ENCODE results near the gene CYP2C18. TPM values are rescaled to one million over a fixed set of nuclear protein-coding genes. Genes with fewer than 3 reads are reported as not detected.
"Not testable (repeated sequence)": the region's sequence is repeated elsewhere in the genome, so short reads cannot be mapped to it uniquely, and the experiment has no call there.

CYP2C18 gene
- total RNA-seq, 4 donors from 2014 or later, result 5.0 to 274 (median 187) TPM

DNA sequence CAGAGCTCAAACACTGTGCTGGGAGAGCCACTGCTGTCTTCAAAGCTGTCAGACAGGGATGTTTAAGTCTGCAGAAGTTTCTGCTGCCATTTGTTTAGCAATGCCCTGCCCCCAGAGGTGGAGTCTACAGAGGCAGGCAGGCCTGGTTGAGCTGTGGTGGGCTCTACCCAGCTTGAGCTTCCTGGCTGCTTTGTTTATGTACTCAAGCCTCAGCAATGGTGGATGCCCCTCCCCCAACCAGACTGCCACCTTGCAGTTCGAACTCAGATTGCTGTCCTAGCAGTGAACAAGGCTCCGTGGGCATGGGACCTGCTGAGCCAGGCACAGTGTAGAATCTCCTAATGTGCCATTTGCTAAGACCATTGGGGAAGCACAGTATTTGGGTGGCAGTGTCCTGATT, 74.4 kb downstream of the CYP2C18 start:
- Histone ChIP-seq H3K36me3 (no peaks in the 10 kb centered on the region), H3K27ac (no peak overlapping the region), H3K4me1 (no peaks in the 10 kb centered on the region), H3K27me3 (no peaks in the 10 kb centered on the region), H3K4me3 (no peak overlapping the region), H3K9me3 (no peaks in the 10 kb centered on the region)
- no peak for DNase-seq
- TF ChIP-seq POLR2A (IDR thresholded peaks at IDR 0.05), result no peak
- no peak for TF ChIP-seq CTCF (IDR thresholded peaks at IDR 0.05)

DNA sequence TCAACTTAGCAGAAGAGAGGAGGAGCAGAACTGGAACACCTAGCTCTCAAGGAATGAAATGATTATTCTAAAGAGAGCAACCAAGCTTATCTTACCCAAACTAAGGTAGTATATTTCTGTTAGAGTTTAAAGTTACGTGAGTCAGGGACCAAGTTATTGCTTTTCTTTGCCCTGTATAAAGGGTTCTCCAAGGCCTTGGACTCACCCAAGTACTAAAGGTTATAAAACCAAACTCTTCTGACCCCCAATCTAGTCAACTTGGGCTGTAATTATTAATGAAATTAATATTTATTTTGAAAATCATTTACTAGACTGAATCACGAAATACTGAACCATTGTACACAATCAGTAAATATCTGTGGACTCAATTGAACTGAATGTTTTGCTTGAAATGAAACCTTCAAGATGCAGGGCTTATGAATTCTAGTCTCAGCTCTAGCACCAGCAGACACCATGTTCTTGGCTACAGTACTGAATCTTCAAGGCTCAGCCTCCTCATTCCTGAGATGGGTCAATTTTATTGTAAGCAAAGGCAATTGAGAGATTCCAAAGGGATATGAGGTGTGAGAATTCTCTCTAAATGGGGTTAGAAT, 77.2 kb downstream of the CYP2C18 start:
- H3K4me3 ChIP-seq, result no peak overlapping the region
- TF ChIP-seq POLR2A (IDR thresholded peaks at IDR 0.05) (no peak), CTCF (IDR thresholded peaks at IDR 0.05) (no peak)
- no peaks in the 10 kb centered on the region for H3K4me1 ChIP-seq
- no peaks in the 10 kb centered on the region for H3K9me3 ChIP-seq
- H3K27me3 ChIP-seq, result no peaks in the 10 kb centered on the region
- H3K36me3 ChIP-seq, result no peaks in the 10 kb centered on the region
- no peak overlapping the region for H3K27ac ChIP-seq
- no peak for DNase-seq

DNA sequence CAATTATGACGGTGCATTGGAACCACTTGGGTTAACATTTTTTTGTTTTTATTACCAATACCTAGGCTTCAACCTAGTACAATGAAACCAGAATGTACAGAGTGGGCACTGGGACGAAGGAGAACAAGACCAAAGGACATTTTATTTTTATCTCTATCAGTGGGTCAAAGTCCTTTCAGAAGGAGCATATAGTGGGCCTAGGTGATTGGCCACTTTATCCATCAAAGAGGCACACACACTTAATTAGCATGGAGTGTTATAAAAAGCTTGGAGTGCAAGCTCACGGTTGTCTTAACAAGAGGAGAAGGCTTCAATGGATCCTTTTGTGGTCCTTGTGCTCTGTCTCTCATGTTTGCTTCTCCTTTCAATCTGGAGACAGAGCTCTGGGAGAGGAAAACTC, 78.9 kb downstream of the CYP2C18 start, which contains the start of gene CYP2C19:
TSS of gene CYP2C19 (plus strand) at position 289 of the 400 bp plus-strand sequence. CDS start at position 314, 25 bp downstream.
- TF ChIP-seq CTCF (IDR thresholded peaks at IDR 0.05), result no peak
- TF ChIP-seq POLR2A (IDR thresholded peaks at IDR 0.05), result no peak
- H3K9me3 ChIP-seq, result no peaks in the 10 kb centered on the region
- H3K27me3 ChIP-seq, result no peaks in the 10 kb centered on the region
- no peak for DNase-seq
- H3K36me3 ChIP-seq, result no peaks in the 10 kb centered on the region
- no peaks in the 10 kb centered on the region for H3K4me1 ChIP-seq
- H3K4me3 ChIP-seq, result peak within 1 kb of the TSS in 2 of 4 donors; percentile 31 to 37
- H3K27ac ChIP-seq, result no peak within 1 kb of the TSS

GRCh38 chr10:94775425-94775824, 91.9 kb downstream of the CYP2C18 start:
- not testable (repeated sequence) for H3K27ac ChIP-seq, H3K4me1 ChIP-seq, H3K36me3 ChIP-seq

GRCh38 chr10:94777886-94778458, 94.4 kb downstream of the CYP2C18 start:
- no peak for TF ChIP-seq POLR2A (IDR thresholded peaks at IDR 0.05)
- no peak for TF ChIP-seq CTCF (IDR thresholded peaks at IDR 0.05)
- Histone ChIP-seq H3K4me1 (no peaks in the 10 kb centered on the region), H3K27ac (peak overlapping the region in 2 of 4 donors; percentile 30 to 55), H3K9me3 (no peaks in the 10 kb centered on the region), H3K4me3 (no peak overlapping the region), H3K36me3 (no peaks in the 10 kb centered on the region), H3K27me3 (no peaks in the 10 kb centered on the region)
- peak in 1 of 3 donors; percentile 48 for DNase-seq

More at GRCh38 chr10:94775425-94775824, 91.9 kb downstream of the CYP2C18 start:
- H3K9me3 ChIP-seq, H3K27me3 ChIP-seq, H3K4me3 ChIP-seq, DNase-seq: not testable (repeated sequence)

DNA sequence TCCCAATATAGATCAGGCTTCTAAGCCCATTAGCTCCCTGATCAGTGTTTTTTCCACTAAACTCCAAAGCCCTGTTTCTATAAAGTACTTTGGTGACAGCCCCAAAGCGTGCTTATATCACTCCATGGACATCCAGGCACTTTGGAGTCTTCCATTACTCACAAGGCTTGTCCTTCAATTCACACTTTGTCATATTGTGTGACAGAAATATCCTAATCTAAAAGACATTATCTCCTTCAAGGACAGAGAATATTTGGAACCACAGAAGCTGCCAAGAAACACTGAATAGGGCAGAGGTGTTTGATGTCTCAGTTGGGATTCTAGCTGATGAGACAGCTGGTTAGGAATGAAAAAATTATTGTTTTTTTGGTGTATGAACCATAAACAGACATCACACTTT, 97.3 kb downstream of the CYP2C18 start:
- H3K4me3 ChIP-seq, result no peak overlapping the region
- no peak overlapping the region for H3K27ac ChIP-seq
- no peaks in the 10 kb centered on the region for H3K4me1 ChIP-seq
- no peaks in the 10 kb centered on the region for H3K36me3 ChIP-seq
- DNase-seq, result no peak
- TF ChIP-seq CTCF (IDR thresholded peaks at IDR 0.05) (no peak), POLR2A (IDR thresholded peaks at IDR 0.05) (no peak)
- H3K9me3 ChIP-seq, result no peaks in the 10 kb centered on the region
- H3K27me3 ChIP-seq, result no peaks in the 10 kb centered on the region

Measured in Peyer's patch (tissue), 4 donors.